GM12878 (cell line): ENCODE results near the gene CPHXL2. TPM values are rescaled to one million over a fixed set of nuclear protein-coding genes. Genes with fewer than 3 reads are reported as not detected.
A peak's percentile ranks its signal among the peaks of the same experiment; 100 is the strongest.

Experiments
- ATF3 ChIP-seq: IDR thresholded peaks from 2 replicates; pipeline ENCODE4 v1.6.1; 2011; ENCODE audit warnings: low read depth, mild to moderate bottlenecking, low read length, moderate library complexity, borderline replicate concordance; ENCODE audit errors: extremely low read depth
- CBX3 ChIP-seq: fragments of 200-600 bp; sonication (generic); IDR thresholded peaks from 2 replicates; pipeline ENCODE4 v1.6.1; 2016; ENCODE audit warnings: low read depth, borderline replicate concordance
- CEBPB ChIP-seq, 2 experiments: fragments of 150-350 bp in 1 of 2; IDR thresholded peaks; 2 replicates each; pipeline ENCODE4 v1.6.1; 2012 to 2014; ENCODE audit warnings: low read depth in 2 of 2, low read length in 2 of 2, borderline replicate concordance in 1 of 2, inconsistent platforms in 1 of 2
- E2F4 ChIP-seq: IDR thresholded peaks from 2 replicates; pipeline ENCODE4 v1.6.1; 2012; ENCODE audit warnings: low read depth, low read length, improper control_type of control experiment
- E4F1 ChIP-seq: fragments of 450-650 bp; IDR thresholded peaks from 2 replicates; pipeline ENCODE4 v1.6.1; 2018; ENCODE audit warnings: borderline replicate concordance, mild to moderate bottlenecking; ENCODE audit not compliant: partially characterized antibody
- ESRRA ChIP-seq: IDR thresholded peaks from 2 replicates; pipeline ENCODE4 v1.6.1; 2012; ENCODE audit warnings: mild to moderate bottlenecking, low read length, improper control_type of control experiment
- PAX5 ChIP-seq: IDR thresholded peaks from 2 replicates; pipeline ENCODE4 v1.6.1; 2011; ENCODE audit warnings: low read depth, low read length, borderline replicate concordance
- PBX3 ChIP-seq: IDR thresholded peaks from 2 replicates; pipeline ENCODE4 v1.6.1; 2011; ENCODE audit warnings: mild to moderate bottlenecking, low read depth, low read length, moderate library complexity; ENCODE audit not compliant: insufficient replicate concordance
- PML ChIP-seq: IDR thresholded peaks from 2 replicates; pipeline ENCODE4 v1.6.1; 2012; ENCODE audit warnings: low read length, inconsistent platforms
- RAD21 ChIP-seq: IDR thresholded peaks from 2 replicates; pipeline ENCODE4 v1.6.1; 2011; ENCODE audit warnings: mild to moderate bottlenecking, low read depth, low read length, moderate library complexity; ENCODE audit not compliant: insufficient read depth
- SIN3A ChIP-seq: IDR thresholded peaks from 2 replicates; pipeline ENCODE4 v1.6.1; 2012; ENCODE audit warnings: low read depth, low read length, improper control_type of control experiment
- SKIL ChIP-seq: fragments of 450-650 bp; IDR thresholded peaks from 2 replicates; pipeline ENCODE4 v1.6.1; 2017; ENCODE audit warnings: mild to moderate bottlenecking, low read depth, inconsistent platforms; ENCODE audit not compliant: poor library complexity, severe bottlenecking
- SP1 ChIP-seq: IDR thresholded peaks from one replicate; pipeline ENCODE4 v1.6.1; 2011; ENCODE audit warnings: low read depth, low read length
- YBX1 ChIP-seq: fragments of 450-650 bp; IDR thresholded peaks from 2 replicates; pipeline ENCODE4 v1.6.1; 2016; ENCODE audit warnings: antibody characterized with exemption
- ZBTB11 ChIP-seq: fragments of 450-650 bp; formaldehyde crosslinking; IDR thresholded peaks from 2 replicates; pipeline ENCODE4 v1.5.0; 2022; ENCODE audit warnings: mild to moderate bottlenecking, missing genetic modification characterization
- ZNF207 ChIP-seq: fragments of 450-650 bp; IDR thresholded peaks from 2 replicates; pipeline ENCODE4 v1.6.1; 2014; ENCODE audit warnings: antibody characterized with exemption, mild to moderate bottlenecking, borderline replicate concordance
- ZSCAN29 ChIP-seq: fragments of 450-650 bp; IDR thresholded peaks from 2 replicates; pipeline ENCODE4 v1.6.1; 2017; ENCODE audit warnings: mild to moderate bottlenecking, moderate library complexity
- polyA plus RNA-seq, 11 experiments: library from polyadenylated mRNA; depleted of rRNA in 4 of 11; unstranded in 6 of 11; stranded (reverse) in 5 of 11; fragments of >200 nt; fragmentation: Nextera tagmentation in 4 of 11; fragmentation: Illumina TruSeq in 1 of 11; extraction: Ambion mirVana in 4 of 11; extraction: Trizol in 1 of 11; gene quantifications; 1 replicate in 1 of 11; 2 replicates in 10 of 11; pipeline versions ENCODE4 v1.2.1 to v1.2.3, GENCODE V29; 2011 to 2016; ENCODE audit warnings: inconsistent platforms in 2 of 11, missing spikeins in 2 of 11, low read depth in 1 of 11
- total RNA-seq, 4 experiments: library from RNA; depleted of rRNA in 3 of 4; stranded (reverse); fragments of >200 nt in 3 of 4; fragmentation: Illumina TruSeq in 1 of 4; extraction: Trizol in 1 of 4; gene quantifications; 2 replicates each; pipeline versions ENCODE4 v1.2.1 to v1.2.3, GENCODE V29; 2013 to 2021

CPHXL2 gene
- total and polyA plus RNA-seq, 10 of the 15 experiments (the other 5 are each of a cell fraction or from before 2014, with no cell fraction given), result not detected

- no peak for TF ChIP-seq E4F1
- no peak for TF ChIP-seq PAX5
- no peak for TF ChIP-seq CEBPB (IDR thresholded peaks at IDR 0.05; ENCODE audit: borderline replicate concordance in 1 of 2, low read depth in 2 of 2, low read length in 2 of 2)
- peak; percentile 42 for TF ChIP-seq PBX3
- no peak for TF ChIP-seq ZSCAN29
- TF ChIP-seq E2F4, result no peak
- TF ChIP-seq SKIL, result no peak
- TF ChIP-seq SP1, result peak; percentile 52
- TF ChIP-seq RAD21, result no peak
- 0 out of 2 replicates have a peak, but pooled peaks have one; percentile 44 for TF ChIP-seq ZNF207
- peak; percentile 84 for TF ChIP-seq SIN3A
- no peak for TF ChIP-seq YBX1
- TF ChIP-seq ATF3, result no peak
- TF ChIP-seq CBX3, result no peak
- TF ChIP-seq PML, result peak; percentile 86; the same call in 1 of the 2 replicates
- TF ChIP-seq ZBTB11 (CRISPR knock-in tag), result no peak
- no peak for TF ChIP-seq ESRRA
Observed at GRCh38 chr16:75647492-75648264, 29.1 kb downstream of the CPHXL2 start, which contains the start of the genes KARS1 and TERF2IP (continued).
